Right atrium auricular region (tissue), 2 donors: ENCODE data around the gene PPCS. TPM values are rescaled to one million over a fixed set of nuclear protein-coding genes. Genes with fewer than 3 reads are reported as not detected.

ENCODE experiments used
- DNase-seq: peaks from one replicate; pipeline ENCODE4 v3.0.0-alpha.2; 2019; ENCODE audit warnings: low spot score
- H3K27ac ChIP-seq, 2 donors: fragments of 200-600 bp; sonication (generic); 1 replicate in 1 of 2; 2 replicates in 1 of 2; pipeline ENCODE4 v1.5.1; 2016 to 2019
- H3K27me3 ChIP-seq, 2 donors: fragments of 200-600 bp; sonication (generic); one replicate each; pipeline versions ENCODE4 v1.5.1 to v1.6.0; 2017 to 2019
- H3K36me3 ChIP-seq: fragments of 200-600 bp; sonication (generic); one replicate; pipeline ENCODE4 v1.5.1; 2016
- H3K4me1 ChIP-seq, 2 donors: fragments of 200-600 bp; sonication (generic); one replicate each; pipeline versions ENCODE4 v1.5.1 to v1.6.0; 2017 to 2019
- H3K4me3 ChIP-seq, 2 donors: fragments of 200-600 bp; sonication (generic); 1 replicate in 1 of 2; 2 replicates in 1 of 2; pipeline ENCODE4 v1.5.1; 2017 to 2019; ENCODE audit warnings: mild to moderate bottlenecking in 1 of 2, moderate library complexity in 1 of 2
- H3K9me3 ChIP-seq, 2 donors: fragments of 200-600 bp; sonication (generic); one replicate each; pipeline ENCODE4 v1.5.1; 2019
- total RNA-seq, 2 donors: library from RNA; depleted of rRNA; stranded (reverse); fragments of >200 nt; gene quantifications; one replicate each; pipeline ENCODE4 v1.1.0, GENCODE V29; 2016
- TF ChIP-seq, protein P1 (sequence below), 2 donors: fragments of 200-600 bp; sonication (generic); IDR thresholded peaks; one replicate each; pipeline ENCODE4 v1.5.1; 2019; ENCODE audit warnings: antibody characterized with exemption in 2 of 2

Gene PPCS
- total RNA-seq, 2 donors from 2014 or later: 36.8 to 42.6 TPM

DNA sequence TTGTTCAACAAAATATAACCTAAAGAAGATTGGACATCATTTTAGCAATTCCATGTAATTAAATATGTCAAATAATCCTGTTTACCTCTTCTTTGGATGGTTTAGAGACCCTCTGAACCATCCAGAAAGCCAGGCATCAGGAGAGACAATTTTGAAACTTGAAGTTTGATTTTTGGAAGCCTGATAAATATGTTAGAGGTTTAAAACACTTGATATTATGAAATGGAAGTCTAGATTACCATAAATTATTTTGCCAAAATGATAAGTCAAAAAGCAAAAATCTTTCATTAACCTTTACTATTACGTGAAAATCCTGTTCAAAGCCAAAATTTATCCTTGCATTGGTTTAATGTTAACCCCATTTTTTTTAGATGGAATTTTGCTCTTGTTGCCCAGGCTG, 50.2 kb downstream of the PPCS start:
- Histone ChIP-seq H3K4me1 (no peaks in the 10 kb centered on the region), H3K27ac (no peak overlapping the region), H3K4me3 (no peak overlapping the region), H3K9me3 (peaks cover 0 to 43% of the 10 kb centered on the region in 2 donors), H3K27me3 (no peaks in the 10 kb centered on the region), H3K36me3 (no peaks in the 10 kb centered on the region)
- no peak for DNase-seq
- TF ChIP-seq, protein P1, sequence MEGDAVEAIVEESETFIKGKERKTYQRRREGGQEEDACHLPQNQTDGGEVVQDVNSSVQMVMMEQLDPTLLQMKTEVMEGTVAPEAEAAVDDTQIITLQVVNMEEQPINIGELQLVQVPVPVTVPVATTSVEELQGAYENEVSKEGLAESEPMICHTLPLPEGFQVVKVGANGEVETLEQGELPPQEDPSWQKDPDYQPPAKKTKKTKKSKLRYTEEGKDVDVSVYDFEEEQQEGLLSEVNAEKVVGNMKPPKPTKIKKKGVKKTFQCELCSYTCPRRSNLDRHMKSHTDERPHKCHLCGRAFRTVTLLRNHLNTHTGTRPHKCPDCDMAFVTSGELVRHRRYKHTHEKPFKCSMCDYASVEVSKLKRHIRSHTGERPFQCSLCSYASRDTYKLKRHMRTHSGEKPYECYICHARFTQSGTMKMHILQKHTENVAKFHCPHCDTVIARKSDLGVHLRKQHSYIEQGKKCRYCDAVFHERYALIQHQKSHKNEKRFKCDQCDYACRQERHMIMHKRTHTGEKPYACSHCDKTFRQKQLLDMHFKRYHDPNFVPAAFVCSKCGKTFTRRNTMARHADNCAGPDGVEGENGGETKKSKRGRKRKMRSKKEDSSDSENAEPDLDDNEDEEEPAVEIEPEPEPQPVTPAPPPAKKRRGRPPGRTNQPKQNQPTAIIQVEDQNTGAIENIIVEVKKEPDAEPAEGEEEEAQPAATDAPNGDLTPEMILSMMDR (IDR thresholded peaks at IDR 0.05): no peak

Other genes with a start within 250 kb of the PPCS start
- 10 to 100 TPM; 36.7 to 38.6 TPM for gene FOXJ3, start 121.3 kb upstream of the PPCS start, total RNA-seq
- 1 to 10 TPM; 3.8 to 4.7 TPM for gene RIMKLA, start 75.8 kb upstream of the PPCS start, total RNA-seq
- gene ZMYND12, start 521 bp upstream of the PPCS start, total RNA-seq: 1 to 10 TPM in 1 of 2 donors, under 1 TPM in 1; 0.26 to 3.4 TPM
- gene CCDC30, start 6.7 kb downstream of the PPCS start, total RNA-seq: under 1 TPM; 0.47 to 0.63 TPM
- 10 to 100 TPM; 18.2 to 24.9 TPM for gene PPIH, start 201.9 kb downstream of the PPCS start, total RNA-seq
- 100 to 1,000 TPM; 801 to 826 TPM for gene YBX1, start 225.9 kb downstream of the PPCS start, total RNA-seq